Nephron (organoid): ENCODE data around the gene SLC38A3.

Experiments used
- H3K27ac Mint-ChIP-seq, 3 experiments: 2 replicates each; pipeline ENCODE4 v1.8.0; 2020; ENCODE audit warnings: mixed read lengths in 3 of 3, mild to moderate bottlenecking in 2 of 3, moderate library complexity in 1 of 3
- H3K27me3 Mint-ChIP-seq: 2 replicates; pipeline ENCODE4 v1.8.0; 2021; ENCODE audit warnings: low read depth, mild to moderate bottlenecking, moderate library complexity, mixed read lengths
- H3K36me3 Mint-ChIP-seq: 2 replicates; pipeline ENCODE4 v1.8.0; 2020; ENCODE audit warnings: low read depth, mixed read lengths
- H3K4me1 Mint-ChIP-seq: 2 replicates; pipeline ENCODE4 v1.8.0; 2020; ENCODE audit warnings: mixed read lengths
- H3K4me3 Mint-ChIP-seq, 3 experiments: 2 replicates each; pipeline ENCODE4 v1.8.0; 2020; ENCODE audit warnings: mild to moderate bottlenecking in 3 of 3, mixed read lengths in 3 of 3, moderate library complexity in 2 of 3
- H3K9me3 Mint-ChIP-seq: 2 replicates; pipeline ENCODE4 v1.8.0; 2020; ENCODE audit warnings: mixed read lengths
- TF ChIP-seq, protein P1 (sequence below), 3 experiments: fragments of 200-600 bp; sonication (generic); IDR thresholded peaks; one replicate each; pipeline ENCODE4 v1.5.0; 2021; ENCODE audit warnings: antibody characterized with exemption in 3 of 3; ENCODE audit not compliant: unreplicated experiment in 3 of 3

SLC38A3 gene

DNA sequence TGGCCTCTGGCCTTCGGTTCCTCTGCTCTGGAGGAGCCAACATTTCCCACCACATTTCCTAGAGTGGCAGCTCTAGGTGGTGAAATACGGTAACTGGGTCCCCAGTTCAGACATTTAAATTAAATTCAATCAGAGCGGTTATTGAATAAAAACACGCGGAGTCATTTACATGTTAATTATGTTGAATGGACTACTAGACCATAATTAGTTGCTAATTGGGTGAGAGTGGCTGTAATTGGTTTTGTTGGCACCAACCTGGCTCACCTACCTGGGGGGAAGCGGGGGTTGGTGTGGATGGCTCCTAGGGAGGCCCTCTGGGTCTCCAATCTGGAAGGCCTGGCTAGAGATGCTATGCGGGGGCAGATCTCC lies 37.2 kb upstream of the SLC38A3 start:
- H3K27me3 Mint-ChIP-seq, result peaks cover 4% of the 10 kb centered on the region
- no peaks in the 10 kb centered on the region for H3K9me3 Mint-ChIP-seq
- H3K4me1 Mint-ChIP-seq, result peaks cover 52% of the 10 kb centered on the region
- H3K27ac Mint-ChIP-seq, result peak overlapping the region; percentile 81 to 94 (median 83)
- TF ChIP-seq, protein P1, sequence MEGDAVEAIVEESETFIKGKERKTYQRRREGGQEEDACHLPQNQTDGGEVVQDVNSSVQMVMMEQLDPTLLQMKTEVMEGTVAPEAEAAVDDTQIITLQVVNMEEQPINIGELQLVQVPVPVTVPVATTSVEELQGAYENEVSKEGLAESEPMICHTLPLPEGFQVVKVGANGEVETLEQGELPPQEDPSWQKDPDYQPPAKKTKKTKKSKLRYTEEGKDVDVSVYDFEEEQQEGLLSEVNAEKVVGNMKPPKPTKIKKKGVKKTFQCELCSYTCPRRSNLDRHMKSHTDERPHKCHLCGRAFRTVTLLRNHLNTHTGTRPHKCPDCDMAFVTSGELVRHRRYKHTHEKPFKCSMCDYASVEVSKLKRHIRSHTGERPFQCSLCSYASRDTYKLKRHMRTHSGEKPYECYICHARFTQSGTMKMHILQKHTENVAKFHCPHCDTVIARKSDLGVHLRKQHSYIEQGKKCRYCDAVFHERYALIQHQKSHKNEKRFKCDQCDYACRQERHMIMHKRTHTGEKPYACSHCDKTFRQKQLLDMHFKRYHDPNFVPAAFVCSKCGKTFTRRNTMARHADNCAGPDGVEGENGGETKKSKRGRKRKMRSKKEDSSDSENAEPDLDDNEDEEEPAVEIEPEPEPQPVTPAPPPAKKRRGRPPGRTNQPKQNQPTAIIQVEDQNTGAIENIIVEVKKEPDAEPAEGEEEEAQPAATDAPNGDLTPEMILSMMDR (IDR thresholded peaks at IDR 0.05; ENCODE audit: unreplicated experiment in 3 of 3), result no peak
- peak overlapping the region; percentile 16 to 45 (median 29) for H3K4me3 Mint-ChIP-seq
- H3K36me3 Mint-ChIP-seq, result peaks cover 5% of the 10 kb centered on the region

DNA sequence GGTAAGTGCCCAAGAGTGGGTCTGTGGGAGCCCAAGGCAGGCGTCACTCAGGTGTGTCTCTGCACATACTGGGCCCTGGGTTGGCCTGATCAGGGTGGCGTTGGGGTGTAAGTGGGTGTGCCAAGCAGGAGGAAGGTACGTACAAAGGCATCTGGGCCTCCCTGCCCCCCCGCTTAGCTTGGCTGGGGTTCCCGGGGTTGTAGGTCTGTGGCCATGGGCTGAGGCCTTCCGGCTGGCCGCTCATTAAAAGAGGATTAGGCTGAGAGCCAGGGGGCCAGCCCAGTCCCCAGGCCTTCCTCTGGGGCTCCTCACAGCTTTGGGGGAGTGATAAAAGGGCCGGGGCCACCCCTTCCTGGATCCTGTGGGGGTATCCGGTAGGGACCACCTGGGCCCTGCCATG lies 36.7 kb upstream of the SLC38A3 start:
- TF ChIP-seq, protein P1 (IDR thresholded peaks at IDR 0.05; ENCODE audit: unreplicated experiment in 3 of 3), result no peak
- H3K4me3 Mint-ChIP-seq, result no peak overlapping the region
- peak overlapping the region in 2 of 3 experiments; percentile 83 to 94 for H3K27ac Mint-ChIP-seq
- H3K9me3 Mint-ChIP-seq, result no peaks in the 10 kb centered on the region
- H3K36me3 Mint-ChIP-seq, result peaks cover 4% of the 10 kb centered on the region
- H3K27me3 Mint-ChIP-seq, result peaks cover 4% of the 10 kb centered on the region
- peaks cover 46% of the 10 kb centered on the region for H3K4me1 Mint-ChIP-seq

- H3K27me3 Mint-ChIP-seq, result peaks cover 4% of the 10 kb centered on the region
- H3K9me3 Mint-ChIP-seq, result no peaks in the 10 kb centered on the region
- H3K4me1 Mint-ChIP-seq, result peaks cover 42% of the 10 kb centered on the region
- TF ChIP-seq, protein P1 (IDR thresholded peaks at IDR 0.05; ENCODE audit: unreplicated experiment in 3 of 3), result no peak
- peak overlapping the region in 1 of 3 experiments; percentile 94 for H3K27ac Mint-ChIP-seq
- H3K4me3 Mint-ChIP-seq, result no peak overlapping the region
- peaks cover 6% of the 10 kb centered on the region for H3K36me3 Mint-ChIP-seq
Measured at GRCh38 chr3:50168791-50169190, 36.3 kb upstream of the SLC38A3 start.

DNA sequence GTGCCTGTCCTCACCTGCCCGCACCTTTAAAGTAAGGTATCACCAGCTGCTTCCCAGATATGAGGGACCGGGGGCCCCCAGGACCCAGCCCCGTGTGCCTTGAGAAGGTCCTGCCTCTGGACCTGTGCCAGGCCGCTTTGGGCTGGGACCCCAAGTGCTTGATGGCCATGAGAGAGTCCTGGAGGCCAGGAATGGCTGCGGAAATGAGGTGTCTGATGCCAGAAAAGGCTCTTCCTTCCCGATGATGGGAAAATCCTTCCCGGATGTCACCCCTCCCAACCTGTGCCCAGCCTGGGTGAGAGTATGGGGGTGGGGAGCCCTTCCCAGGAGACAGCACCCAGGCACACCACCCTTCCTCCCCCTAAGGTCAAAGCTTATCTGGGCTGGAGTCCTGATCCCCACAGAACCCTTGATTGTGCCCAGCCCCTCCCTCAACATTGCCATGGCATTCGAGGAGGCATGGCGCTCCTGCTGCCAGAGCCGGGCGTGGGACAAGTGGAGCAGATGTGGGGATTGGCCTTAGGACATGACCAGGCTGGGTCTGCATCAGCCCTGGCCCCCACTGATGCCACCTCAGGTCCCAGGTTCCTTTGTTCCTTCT lies 35.7 kb upstream of the SLC38A3 start:
- H3K27ac Mint-ChIP-seq, result no peak overlapping the region
- H3K4me1 Mint-ChIP-seq, result peaks cover 37% of the 10 kb centered on the region
- H3K36me3 Mint-ChIP-seq, result peaks cover 7% of the 10 kb centered on the region
- no peak overlapping the region for H3K4me3 Mint-ChIP-seq
- H3K9me3 Mint-ChIP-seq, result no peaks in the 10 kb centered on the region
- TF ChIP-seq, protein P1 (IDR thresholded peaks at IDR 0.05; ENCODE audit: unreplicated experiment in 3 of 3), result no peak
- peaks cover 4% of the 10 kb centered on the region for H3K27me3 Mint-ChIP-seq

DNA sequence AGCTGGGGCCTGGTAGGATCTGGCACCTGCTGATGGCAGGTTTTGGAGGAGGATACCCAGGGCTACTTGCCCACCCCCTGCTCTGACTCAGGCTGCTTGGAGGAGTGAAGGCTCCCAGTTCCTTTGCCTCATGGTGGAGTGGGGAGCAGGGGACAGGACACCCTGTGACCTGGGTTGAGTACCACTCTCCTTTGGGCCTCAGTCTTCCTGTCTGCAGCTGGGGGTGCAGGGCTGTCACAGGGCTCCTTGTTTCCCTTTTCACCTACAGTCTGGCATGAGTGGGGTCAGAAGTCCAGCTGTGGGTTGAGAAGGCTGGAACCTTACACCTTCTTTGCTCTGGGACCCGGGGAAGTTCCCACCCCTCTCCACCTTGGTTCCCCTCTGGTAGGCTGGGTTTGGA lies 35.2 kb upstream of the SLC38A3 start:
- Mint-ChIP-seq H3K27ac (peak overlapping the region; percentile 45 to 49 (median 47)), H3K9me3 (no peaks in the 10 kb centered on the region), H3K4me1 (peaks cover 31% of the 10 kb centered on the region), H3K4me3 (no peak overlapping the region), H3K27me3 (peaks cover 4% of the 10 kb centered on the region), H3K36me3 (peaks cover 7% of the 10 kb centered on the region)
- TF ChIP-seq, protein P1 (IDR thresholded peaks at IDR 0.05; ENCODE audit: unreplicated experiment in 3 of 3), result no peak

DNA sequence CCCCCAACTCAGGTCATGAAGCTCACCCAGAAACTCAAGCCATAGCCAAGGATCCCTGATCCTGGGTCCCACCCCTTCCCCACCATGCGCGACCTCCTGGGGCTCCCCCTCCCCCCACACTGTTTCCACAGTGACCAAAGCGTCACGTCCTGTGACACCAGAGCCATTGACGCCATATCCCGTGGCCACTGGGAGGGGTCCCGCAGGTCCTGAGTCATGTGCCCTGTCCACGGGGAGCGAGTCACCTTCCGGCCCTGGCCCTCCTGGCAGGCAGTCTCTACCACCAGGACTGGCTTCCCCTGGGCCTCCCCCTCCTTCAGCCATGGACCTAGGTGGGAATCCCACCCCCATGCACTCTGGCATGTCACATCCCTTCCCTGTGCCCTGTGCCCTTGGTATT lies 34.4 kb upstream of the SLC38A3 start:
- H3K4me3 Mint-ChIP-seq, result no peak overlapping the region
- H3K4me1 Mint-ChIP-seq, result peaks cover 24% of the 10 kb centered on the region
- TF ChIP-seq, protein P1 (IDR thresholded peaks at IDR 0.05; ENCODE audit: unreplicated experiment in 3 of 3), result no peak
- H3K36me3 Mint-ChIP-seq, result peaks cover 10% of the 10 kb centered on the region
- no peaks in the 10 kb centered on the region for H3K9me3 Mint-ChIP-seq
- peak overlapping the region in 2 of 3 experiments; percentile 45 to 47 for H3K27ac Mint-ChIP-seq
- peaks cover 4% of the 10 kb centered on the region for H3K27me3 Mint-ChIP-seq
